Peyer's patch (tissue), 4 donors: Measurements from ENCODE around the gene TMEM163. TPM values are rescaled to one million over a fixed set of nuclear protein-coding genes. Genes with fewer than 3 reads are reported as not detected.
A peak's percentile ranks its signal among the peaks of the same experiment; 100 is the strongest.

Experiments
- DNase-seq, 3 donors: peaks; one replicate each; pipeline ENCODE4 v3.0.0-alpha.2; 2017 to 2019
- H3K27ac ChIP-seq, 4 donors: fragments of 200-600 bp; sonication (generic); one replicate each; pipeline ENCODE4 v1.5.1; 2016 to 2019
- H3K27me3 ChIP-seq, 2 donors: fragments of 200-600 bp; sonication (generic); one replicate each; pipeline ENCODE4 v1.5.1; 2019
- H3K36me3 ChIP-seq, 3 donors: fragments of 200-600 bp; sonication (generic); one replicate each; pipeline ENCODE4 v1.5.1; 2016 to 2019
- H3K4me1 ChIP-seq, 4 donors: fragments of 200-600 bp; sonication (generic); one replicate each; pipeline ENCODE4 v1.5.1; 2016 to 2019
- H3K4me3 ChIP-seq, 4 donors: fragments of 200-600 bp; sonication (generic); 1 replicate in 3 of 4; 2 replicates in 1 of 4; pipeline ENCODE4 v1.5.1; 2016 to 2019; ENCODE audit warnings: mild to moderate bottlenecking in 1 of 4
- H3K9me3 ChIP-seq, 4 donors: fragments of 200-600 bp; sonication (generic); one replicate each; pipeline ENCODE4 v1.5.1; 2016 to 2019; ENCODE audit warnings: mild to moderate bottlenecking in 1 of 4
- CTCF ChIP-seq, 6 experiments: fragments of 450-650 bp in 4 of 6; fragments of 200-600 bp in 2 of 6; sonication (generic) in 1 of 6; IDR thresholded peaks; one replicate each; pipeline ENCODE4 v1.5.1; 2017 to 2019; ENCODE audit warnings: antibody characterized with exemption in 6 of 6, mild to moderate bottlenecking in 3 of 6, moderate library complexity in 1 of 6
- POLR2A ChIP-seq, 2 donors: fragments of 450-650 bp; IDR thresholded peaks; one replicate each; pipeline ENCODE4 v1.5.1; 2017; ENCODE audit warnings: antibody characterized with exemption in 2 of 2, mild to moderate bottlenecking in 2 of 2, moderate library complexity in 2 of 2
- total RNA-seq, 4 donors: library from RNA; depleted of rRNA; stranded (reverse); fragments of >200 nt; gene quantifications; one replicate each; pipeline ENCODE4 v1.1.0, GENCODE V29; 2016

Gene TMEM163
- total RNA-seq, 4 donors from 2014 or later = 1.7 TPM; not detected in 3

GRCh38 chr2:134683561-134684112 is 35.2 kb downstream of the TMEM163 start:
- H3K27me3 ChIP-seq = no peaks in the 10 kb centered on the region
- H3K27ac ChIP-seq = no peak overlapping the region
- H3K36me3 ChIP-seq = no peaks in the 10 kb centered on the region
- TF ChIP-seq POLR2A (IDR thresholded peaks at IDR 0.05) (no peak), CTCF (IDR thresholded peaks at IDR 0.05) (no peak)
- H3K9me3 ChIP-seq = no peaks in the 10 kb centered on the region
- no peak for DNase-seq
- no peak overlapping the region for H3K4me3 ChIP-seq
- H3K4me1 ChIP-seq = peaks cover 0 to 3% (median 0%) of the 10 kb centered on the region in 4 donors

- Histone ChIP-seq H3K36me3 (no peaks in the 10 kb centered on the region), H3K27me3 (no peaks in the 10 kb centered on the region), H3K4me3 (no peak overlapping the region), H3K9me3 (no peaks in the 10 kb centered on the region), H3K27ac (no peak overlapping the region), H3K4me1 (peaks cover 0 to 3% (median 0%) of the 10 kb centered on the region in 4 donors)
- DNase-seq = no peak
- TF ChIP-seq CTCF (IDR thresholded peaks at IDR 0.05) = no peak
- TF ChIP-seq POLR2A (IDR thresholded peaks at IDR 0.05) = no peak
Measured at GRCh38 chr2:134682726-134683125, 36.1 kb downstream of the TMEM163 start.

GRCh38 chr2:134681201-134681600 is 37.6 kb downstream of the TMEM163 start:
- DNase-seq = no peak
- no peak for TF ChIP-seq POLR2A (IDR thresholded peaks at IDR 0.05)
- TF ChIP-seq CTCF (IDR thresholded peaks at IDR 0.05) = no peak

GRCh38 chr2:134679745-134680144 is 39.1 kb downstream of the TMEM163 start:
- Histone ChIP-seq H3K4me1 (peaks cover 0 to 3% (median 0%) of the 10 kb centered on the region in 4 donors), H3K27me3 (no peaks in the 10 kb centered on the region), H3K4me3 (no peak overlapping the region), H3K9me3 (no peaks in the 10 kb centered on the region), H3K27ac (no peak overlapping the region), H3K36me3 (no peaks in the 10 kb centered on the region)
- TF ChIP-seq CTCF (IDR thresholded peaks at IDR 0.05) = no peak
- no peak for TF ChIP-seq POLR2A (IDR thresholded peaks at IDR 0.05)
- DNase-seq = peak in 1 of 3 donors; percentile 40

More at GRCh38 chr2:134681201-134681600, 37.6 kb downstream of the TMEM163 start:
- Histone ChIP-seq H3K27me3 (no peaks in the 10 kb centered on the region), H3K36me3 (no peaks in the 10 kb centered on the region), H3K9me3 (no peaks in the 10 kb centered on the region), H3K27ac (no peak overlapping the region), H3K4me1 (peaks cover 0 to 3% (median 0%) of the 10 kb centered on the region in 4 donors), H3K4me3 (no peak overlapping the region)

- Histone ChIP-seq H3K4me1 (peaks cover 0 to 3% (median 0%) of the 10 kb centered on the region in 4 donors), H3K4me3 (no peak overlapping the region), H3K27ac (no peak overlapping the region), H3K9me3 (no peaks in the 10 kb centered on the region), H3K36me3 (no peaks in the 10 kb centered on the region), H3K27me3 (no peaks in the 10 kb centered on the region)
- TF ChIP-seq POLR2A (IDR thresholded peaks at IDR 0.05) (no peak), CTCF (IDR thresholded peaks at IDR 0.05) (no peak)
- DNase-seq = no peak
Measured at GRCh38 chr2:134679294-134679693, 39.5 kb downstream of the TMEM163 start.
